ENCODE data around the gene FAAP20. TPM values are rescaled to one million over a fixed set of nuclear protein-coding genes. Genes with fewer than 3 reads are reported as not detected.

The FAAP20 gene
- total RNA-seq, 6 donors from 2014 or later, result 26.7 to 88.0 (median 66.8) TPM

DNA sequence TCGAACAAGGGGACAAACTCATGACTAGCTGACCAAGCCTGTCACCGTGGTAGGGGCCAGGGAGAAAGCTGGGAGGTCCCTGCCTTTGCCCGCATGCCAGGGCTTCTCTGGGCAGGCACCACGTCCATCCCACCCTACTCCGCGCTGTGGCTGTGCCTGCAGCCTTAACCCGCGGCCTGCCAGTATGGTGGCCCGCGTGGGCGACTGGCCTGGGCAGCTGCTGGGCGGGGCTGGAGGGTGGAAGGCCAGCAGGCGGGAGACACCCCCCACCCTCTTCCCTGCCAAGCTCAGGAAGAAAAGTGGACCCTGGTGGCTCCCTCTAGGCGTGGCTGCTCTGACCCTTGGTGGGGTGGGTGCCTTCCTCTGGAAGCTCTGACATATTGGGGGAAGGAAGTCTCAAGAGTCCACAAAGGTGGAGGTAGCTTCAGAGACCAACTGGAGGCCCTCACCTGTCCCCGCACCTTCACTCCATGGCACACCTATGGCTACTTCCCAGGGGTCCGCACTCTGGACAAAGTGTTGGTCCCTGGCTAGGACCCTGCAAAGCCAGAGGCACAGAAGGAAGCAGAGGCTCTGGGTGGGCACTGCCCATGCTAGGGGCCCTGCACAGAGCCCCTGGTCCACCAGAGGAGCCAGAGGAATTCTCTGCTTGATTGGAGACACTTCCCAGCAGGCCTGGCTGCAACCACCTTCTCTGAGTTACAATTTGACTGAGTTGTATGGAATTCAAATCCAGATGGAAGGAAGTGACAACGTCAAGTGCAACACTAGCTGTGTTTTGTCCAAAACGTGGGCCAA is 30.3 kb upstream of the FAAP20 start:
- no peaks in the 10 kb centered on the region for H3K27me3 ChIP-seq
- no peaks in the 10 kb centered on the region for H3K9me3 ChIP-seq
- no peaks in the 10 kb centered on the region for H3K36me3 ChIP-seq
- peaks cover 9 to 17% (median 12%) of the 10 kb centered on the region in 4 donors for H3K4me1 ChIP-seq
- WGBS, 2 donors, result 77 to 82% methylated on average over 9 to 14 of the region's 18 CpGs
- TF ChIP-seq POLR2A (IDR thresholded peaks at IDR 0.05), result no peak
- TF ChIP-seq EP300 (IDR thresholded peaks at IDR 0.05), result no peak
- TF ChIP-seq POLR2AphosphoS5 (IDR thresholded peaks at IDR 0.05), result no peak
- no peak for TF ChIP-seq CTCF (IDR thresholded peaks at IDR 0.05)
- ATAC-seq (ENCODE audit: low FRiP score in 2 of 2) (no peak), DNase-seq (peak in 1 of 2 donors; percentile 77)
- no peak overlapping the region for H3K4me3 ChIP-seq
- peak overlapping the region in 1 of 4 donors; percentile 23 for H3K27ac ChIP-seq

GRCh38 chr1:2224170-2224584 is 29.6 kb upstream of the FAAP20 start:
- Histone ChIP-seq H3K27me3 (no peaks in the 10 kb centered on the region), H3K4me1 (peaks cover 7 to 11% (median 10%) of the 10 kb centered on the region in 4 donors), H3K9me3 (no peaks in the 10 kb centered on the region), H3K4me3 (no peak overlapping the region), H3K36me3 (no peaks in the 10 kb centered on the region), H3K27ac (peak overlapping the region in 1 of 4 donors; percentile 23)
- ATAC-seq (ENCODE audit: low FRiP score in 2 of 2), result no peak
- TF ChIP-seq POLR2A (IDR thresholded peaks at IDR 0.05) (no peak), POLR2AphosphoS5 (IDR thresholded peaks at IDR 0.05) (no peak), CTCF (IDR thresholded peaks at IDR 0.05) (no peak), EP300 (IDR thresholded peaks at IDR 0.05) (no peak)
- peak in 1 of 2 donors; percentile 25 for DNase-seq
- WGBS, 2 donors, result 77 to 88% methylated on average over 7 of the region's 7 CpGs

GRCh38 chr1:2221271-2221670 is 26.7 kb upstream of the FAAP20 start:
- Histone ChIP-seq H3K27ac (no peak overlapping the region), H3K36me3 (no peaks in the 10 kb centered on the region), H3K27me3 (no peaks in the 10 kb centered on the region), H3K9me3 (no peaks in the 10 kb centered on the region), H3K4me1 (peaks cover 1 to 4% (median 2%) of the 10 kb centered on the region in 4 donors), H3K4me3 (no peak overlapping the region)
- no peak for DNase-seq
- TF ChIP-seq EP300 (IDR thresholded peaks at IDR 0.05) (no peak), CTCF (IDR thresholded peaks at IDR 0.05) (no peak), POLR2AphosphoS5 (IDR thresholded peaks at IDR 0.05) (no peak), POLR2A (IDR thresholded peaks at IDR 0.05) (no peak)
- 87 to 96% methylated on average over 3 of the region's 3 CpGs for WGBS, 2 donors
- no peak for ATAC-seq (ENCODE audit: low FRiP score in 2 of 2)

DNA sequence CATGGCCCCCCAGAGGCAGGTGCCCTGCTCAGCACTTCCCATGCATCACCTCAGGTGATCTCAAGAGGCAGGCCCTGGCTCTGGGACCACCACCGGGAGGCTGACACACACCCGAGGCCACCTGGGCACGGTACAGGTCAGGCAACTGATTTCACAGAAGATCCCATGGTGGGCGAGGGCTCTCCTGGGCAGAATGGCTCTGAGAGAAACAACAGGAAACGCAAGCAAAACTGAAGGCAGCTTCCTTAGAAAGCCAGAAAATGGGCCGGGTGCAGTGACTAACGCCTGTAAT is 22.1 kb upstream of the FAAP20 start:
- no peak overlapping the region for H3K4me3 ChIP-seq
- no peaks in the 10 kb centered on the region for H3K27me3 ChIP-seq
- 84 to 86% methylated on average over 5 to 7 of the region's 7 CpGs for WGBS, 2 donors
- no peak overlapping the region for H3K27ac ChIP-seq
- no peaks in the 10 kb centered on the region for H3K9me3 ChIP-seq
- peaks cover 33 to 37% (median 35%) of the 10 kb centered on the region in 4 donors for H3K4me1 ChIP-seq
- DNase-seq (peak in 1 of 2 donors; percentile 34), ATAC-seq (ENCODE audit: low FRiP score in 2 of 2) (no peak)
- no peaks in the 10 kb centered on the region for H3K36me3 ChIP-seq
- TF ChIP-seq POLR2A (IDR thresholded peaks at IDR 0.05), result no peak
- TF ChIP-seq CTCF (IDR thresholded peaks at IDR 0.05), result no peak
- TF ChIP-seq EP300 (IDR thresholded peaks at IDR 0.05), result no peak
- TF ChIP-seq POLR2AphosphoS5 (IDR thresholded peaks at IDR 0.05), result no peak

Measured in upper lobe of left lung (tissue), 6 donors.